Measurements from ENCODE around the gene CEP131.

CEP131 gene

GRCh38 chr17:81166033-81166492 is 56.7 kb downstream of the CEP131 start, which contains the start of gene AATK:
Gene AATK (minus strand): TSS chr17:81166221. CDS start chr17:81165992, 229 bp downstream.
- no peak for DNase-seq (ENCODE audit: low read depth in 1 of 2, low spot score in 1 of 2)
- Histone ChIP-seq H3K4me3 (replicated peaks; ENCODE audit: insufficient read depth, low read length) (no peak within 1 kb of the TSS), H3K27ac (replicated peaks) (no peak within 1 kb of the TSS), H3K27me3 (ENCODE audit: insufficient read depth, poor library complexity, severe bottlenecking) (peaks cover 30% of the 10 kb centered on the region)
- TF ChIP-seq GABPA (IDR thresholded peaks at IDR 0.05; ENCODE audit: low read depth), result no peak
- TF ChIP-seq, protein P1, sequence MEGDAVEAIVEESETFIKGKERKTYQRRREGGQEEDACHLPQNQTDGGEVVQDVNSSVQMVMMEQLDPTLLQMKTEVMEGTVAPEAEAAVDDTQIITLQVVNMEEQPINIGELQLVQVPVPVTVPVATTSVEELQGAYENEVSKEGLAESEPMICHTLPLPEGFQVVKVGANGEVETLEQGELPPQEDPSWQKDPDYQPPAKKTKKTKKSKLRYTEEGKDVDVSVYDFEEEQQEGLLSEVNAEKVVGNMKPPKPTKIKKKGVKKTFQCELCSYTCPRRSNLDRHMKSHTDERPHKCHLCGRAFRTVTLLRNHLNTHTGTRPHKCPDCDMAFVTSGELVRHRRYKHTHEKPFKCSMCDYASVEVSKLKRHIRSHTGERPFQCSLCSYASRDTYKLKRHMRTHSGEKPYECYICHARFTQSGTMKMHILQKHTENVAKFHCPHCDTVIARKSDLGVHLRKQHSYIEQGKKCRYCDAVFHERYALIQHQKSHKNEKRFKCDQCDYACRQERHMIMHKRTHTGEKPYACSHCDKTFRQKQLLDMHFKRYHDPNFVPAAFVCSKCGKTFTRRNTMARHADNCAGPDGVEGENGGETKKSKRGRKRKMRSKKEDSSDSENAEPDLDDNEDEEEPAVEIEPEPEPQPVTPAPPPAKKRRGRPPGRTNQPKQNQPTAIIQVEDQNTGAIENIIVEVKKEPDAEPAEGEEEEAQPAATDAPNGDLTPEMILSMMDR (IDR thresholded peaks at IDR 0.05; ENCODE audit: insufficient read depth, low read length), result no peak
- no peak for TF ChIP-seq REST (IDR thresholded peaks at IDR 0.05; ENCODE audit: insufficient replicate concordance, low read depth)

DNA sequence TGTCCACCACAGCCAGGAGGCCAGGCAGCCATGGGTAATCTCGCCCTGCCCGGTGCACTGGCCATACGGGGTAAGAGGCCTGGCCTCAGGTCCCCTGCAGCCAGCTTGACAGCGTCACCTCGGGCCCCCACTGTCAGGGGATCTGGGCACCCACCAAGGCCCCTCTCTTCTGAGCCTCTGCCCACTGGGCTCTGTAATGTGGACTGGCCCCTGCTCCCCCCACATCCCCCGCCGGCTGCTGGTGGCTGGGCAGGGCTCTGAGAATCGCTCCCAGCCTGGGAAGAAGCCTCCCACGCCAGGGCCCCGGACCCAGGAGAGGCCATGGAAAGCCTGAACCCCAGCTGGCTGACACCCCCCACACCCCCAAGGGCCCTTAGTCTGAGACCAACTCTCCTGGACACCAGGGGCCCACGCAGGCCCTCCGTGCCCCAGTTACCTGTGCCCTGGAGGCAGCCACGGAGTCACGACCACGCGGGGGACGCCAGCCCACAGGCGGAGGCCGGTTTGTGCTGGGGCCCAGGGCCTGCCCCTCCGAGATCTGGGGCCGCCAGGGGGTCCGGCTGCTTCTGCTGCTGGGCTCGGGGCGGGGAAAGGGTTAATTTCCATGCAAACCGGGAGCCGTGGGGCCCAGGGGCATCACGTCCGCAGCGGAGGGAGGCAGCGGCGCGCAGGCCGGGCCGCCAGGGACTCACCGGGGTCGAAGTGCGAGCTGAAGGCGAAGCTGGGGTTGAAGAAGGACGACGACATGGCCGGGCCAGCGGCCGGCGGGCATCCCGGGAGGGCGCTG is 57.3 kb downstream of the CEP131 start, which contains the start of gene PVALEF:
Gene PVALEF, plus strand, starts transcription at position 262 of the 787 bp plus-strand sequence. CDS start 15,720 bp downstream, outside the sequence.
- TF ChIP-seq POLR2AphosphoS5 (IDR thresholded peaks at IDR 0.05; ENCODE audit: low read depth) (no peak), GABPA (IDR thresholded peaks at IDR 0.05; ENCODE audit: low read depth) (no peak), REST (IDR thresholded peaks at IDR 0.05; ENCODE audit: insufficient replicate concordance, low read depth) (no peak), SPI1 (IDR thresholded peaks at IDR 0.05; ENCODE audit: borderline replicate concordance, low read depth) (no peak)
- TF ChIP-seq, protein P1 (IDR thresholded peaks at IDR 0.05; ENCODE audit: insufficient read depth, low read length), result no peak
- Histone ChIP-seq H3K4me3 (replicated peaks; ENCODE audit: insufficient read depth, low read length) (no peak within 1 kb of the TSS), H3K27me3 (ENCODE audit: insufficient read depth, poor library complexity, severe bottlenecking) (peaks cover 30% of the 10 kb centered on the region), H3K27ac (replicated peaks) (no peak within 1 kb of the TSS)
- no peak for DNase-seq (ENCODE audit: low read depth in 1 of 2, low spot score in 1 of 2)

DNA sequence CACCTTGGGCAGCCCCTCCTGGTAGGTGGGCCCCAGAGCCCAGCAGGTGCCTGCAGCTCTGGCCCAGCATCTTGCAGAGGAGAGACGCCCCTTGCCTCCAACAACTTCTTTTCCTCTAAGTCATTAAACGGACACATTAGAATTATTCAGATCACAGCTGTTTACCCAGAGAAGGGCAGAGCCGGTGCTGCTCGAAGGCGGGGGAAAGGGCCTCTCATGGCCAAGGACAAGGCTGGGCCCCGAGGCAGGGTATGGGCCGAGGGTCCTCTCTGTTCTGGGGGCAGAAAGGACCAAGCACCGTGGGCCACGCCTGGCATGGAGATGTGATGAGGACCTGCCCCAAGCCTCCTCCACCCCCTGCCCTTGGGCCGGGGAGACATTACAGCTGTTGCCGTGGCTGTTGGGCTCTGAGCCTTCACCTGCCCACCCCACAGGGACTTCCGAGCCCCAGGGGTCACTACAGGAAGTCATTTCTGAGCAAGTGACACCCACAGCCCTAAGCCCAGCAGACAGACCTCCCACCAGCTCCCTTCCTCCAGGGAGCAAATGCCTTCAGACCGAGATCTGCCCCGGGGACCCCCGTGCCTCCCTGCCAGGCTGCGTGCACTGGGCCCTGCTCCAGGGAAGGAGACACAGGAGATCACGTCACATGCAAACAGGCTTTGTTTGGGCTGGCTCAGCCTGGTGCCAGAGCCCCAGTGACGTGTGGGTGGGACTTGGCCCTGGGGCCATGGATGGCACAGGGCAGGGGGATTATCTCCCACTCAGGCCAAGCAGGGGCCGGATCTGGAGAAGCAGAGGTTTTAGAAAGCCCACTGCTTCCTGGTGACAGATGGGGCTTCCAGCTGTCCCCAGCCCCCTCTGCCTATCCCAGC is 58.2 kb downstream of the CEP131 start:
- TF ChIP-seq GABPA (IDR thresholded peaks at IDR 0.05; ENCODE audit: low read depth) (no peak), POLR2AphosphoS5 (IDR thresholded peaks at IDR 0.05; ENCODE audit: low read depth) (no peak), SPI1 (IDR thresholded peaks at IDR 0.05; ENCODE audit: borderline replicate concordance, low read depth) (no peak), REST (IDR thresholded peaks at IDR 0.05; ENCODE audit: insufficient replicate concordance, low read depth) (no peak)
- TF ChIP-seq, protein P1 (IDR thresholded peaks at IDR 0.05; ENCODE audit: insufficient read depth, low read length), result no peak
- no peak overlapping the region for H3K27ac ChIP-seq (replicated peaks)
- DNase-seq (ENCODE audit: low read depth in 1 of 2, low spot score in 1 of 2), result no peak
- no peak overlapping the region for H3K4me3 ChIP-seq (replicated peaks; ENCODE audit: insufficient read depth, low read length)
- H3K27me3 ChIP-seq (ENCODE audit: insufficient read depth, poor library complexity, severe bottlenecking), result peaks cover 30% of the 10 kb centered on the region

All from HL-60 (cell line).